C4-2B (cell line): ENCODE measurements around the gene ZSWIM1.

Experiments used
- H3K27ac ChIP-seq: fragments of 450-650 bp; 2 replicates; pipeline ENCODE4 v1.5.1; 2017
- ZFX ChIP-seq: fragments of 450-650 bp; IDR thresholded peaks from 2 replicates; pipeline ENCODE4 v1.6.1; 2017
- TF ChIP-seq, protein P1 (sequence below): fragments of 450-650 bp; conservative IDR thresholded peaks from 2 replicates; pipeline ENCODE4 v1.5.1; 2017; ENCODE audit warnings: mild to moderate bottlenecking

ZSWIM1 gene

DNA sequence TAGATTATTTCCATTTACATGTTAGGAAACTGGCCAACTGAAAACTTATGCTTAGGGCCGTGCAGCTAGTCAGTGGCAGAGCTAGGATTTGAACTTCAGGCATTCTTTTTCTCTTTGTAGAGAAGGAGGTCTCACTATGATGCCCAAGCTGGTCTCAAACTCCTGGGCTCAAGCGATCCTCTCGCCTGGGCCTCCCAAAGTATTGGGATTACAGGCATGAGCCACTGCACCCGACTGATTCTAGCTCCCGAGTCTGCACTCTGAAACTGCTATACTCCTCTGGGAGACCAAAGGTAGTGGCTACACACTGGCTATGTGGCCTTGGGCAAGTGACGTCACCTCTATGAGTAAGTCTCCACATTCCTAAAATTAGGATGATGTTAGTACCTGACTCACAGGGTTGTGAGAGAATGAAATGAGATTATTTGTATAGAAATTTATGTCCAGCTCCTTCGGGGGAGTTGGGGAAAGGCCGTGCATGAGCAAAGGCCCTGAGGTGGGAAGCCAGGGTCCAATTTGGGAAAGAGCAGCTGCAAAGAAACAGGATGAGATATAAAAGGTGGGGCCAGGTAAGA is 24.6 kb downstream of the ZSWIM1 start:
- TF ChIP-seq ZFX: no peak
- TF ChIP-seq, protein P1, sequence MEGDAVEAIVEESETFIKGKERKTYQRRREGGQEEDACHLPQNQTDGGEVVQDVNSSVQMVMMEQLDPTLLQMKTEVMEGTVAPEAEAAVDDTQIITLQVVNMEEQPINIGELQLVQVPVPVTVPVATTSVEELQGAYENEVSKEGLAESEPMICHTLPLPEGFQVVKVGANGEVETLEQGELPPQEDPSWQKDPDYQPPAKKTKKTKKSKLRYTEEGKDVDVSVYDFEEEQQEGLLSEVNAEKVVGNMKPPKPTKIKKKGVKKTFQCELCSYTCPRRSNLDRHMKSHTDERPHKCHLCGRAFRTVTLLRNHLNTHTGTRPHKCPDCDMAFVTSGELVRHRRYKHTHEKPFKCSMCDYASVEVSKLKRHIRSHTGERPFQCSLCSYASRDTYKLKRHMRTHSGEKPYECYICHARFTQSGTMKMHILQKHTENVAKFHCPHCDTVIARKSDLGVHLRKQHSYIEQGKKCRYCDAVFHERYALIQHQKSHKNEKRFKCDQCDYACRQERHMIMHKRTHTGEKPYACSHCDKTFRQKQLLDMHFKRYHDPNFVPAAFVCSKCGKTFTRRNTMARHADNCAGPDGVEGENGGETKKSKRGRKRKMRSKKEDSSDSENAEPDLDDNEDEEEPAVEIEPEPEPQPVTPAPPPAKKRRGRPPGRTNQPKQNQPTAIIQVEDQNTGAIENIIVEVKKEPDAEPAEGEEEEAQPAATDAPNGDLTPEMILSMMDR: no peak

DNA sequence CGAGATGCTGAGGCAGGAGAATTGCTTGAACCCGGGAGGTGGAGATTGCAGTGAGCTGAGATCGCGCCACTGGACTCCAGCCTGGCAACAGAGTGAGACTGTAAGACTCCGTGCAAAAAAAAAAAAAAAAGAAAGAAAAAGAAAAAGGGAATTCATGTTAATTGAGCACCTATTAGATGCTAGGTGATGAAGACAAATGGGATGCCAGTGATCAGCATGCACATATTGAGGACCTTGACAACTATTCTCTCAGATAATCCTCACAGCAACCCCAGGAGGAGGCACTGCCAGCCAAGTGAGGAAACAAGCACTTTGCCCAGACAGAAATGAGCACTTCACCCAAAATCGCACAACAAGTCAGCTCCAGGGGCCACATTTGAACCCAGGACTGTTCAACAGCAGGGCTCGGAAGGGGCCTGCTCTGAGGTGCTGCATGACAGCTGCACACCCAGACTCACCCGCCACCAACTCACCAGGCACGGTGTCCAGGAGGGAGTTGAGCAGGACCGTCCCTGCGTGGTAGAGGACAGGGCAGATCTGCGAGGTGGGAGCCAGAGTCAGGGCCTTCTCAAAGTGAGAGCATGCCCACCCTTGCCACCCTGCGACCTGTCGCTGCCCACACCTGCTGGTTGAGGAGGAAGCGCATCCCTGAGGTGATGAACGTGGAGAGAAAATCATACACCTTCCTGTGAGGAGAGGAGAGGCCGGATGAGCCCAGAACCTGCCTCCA is 26.4 kb downstream of the ZSWIM1 start:
- H3K27ac ChIP-seq: no peak overlapping the region
- TF ChIP-seq ZFX: no peak
- TF ChIP-seq, protein P1: no peak

More for the DNA sequence above, 24.6 kb downstream of the ZSWIM1 start:
- no peak overlapping the region for H3K27ac ChIP-seq

DNA sequence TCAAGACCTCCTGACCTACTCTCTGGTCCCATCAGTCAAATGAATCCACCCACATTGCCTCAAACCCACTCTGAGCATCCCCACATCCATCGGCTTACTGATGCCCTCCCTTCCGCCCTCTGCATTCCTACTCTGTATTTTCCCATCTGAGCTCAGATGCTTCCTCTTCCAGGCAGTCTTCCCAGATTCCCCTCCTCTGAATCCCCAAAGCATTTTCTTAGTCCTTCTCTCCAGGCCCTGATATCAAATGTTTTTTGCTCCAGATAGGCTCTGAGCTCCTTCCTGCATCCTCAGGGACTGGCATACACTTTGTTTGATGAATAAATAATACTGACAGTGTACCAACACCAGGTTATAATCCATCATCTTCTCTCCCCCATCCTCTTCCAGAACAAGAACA is 27.1 kb downstream of the ZSWIM1 start:
- no peak overlapping the region for H3K27ac ChIP-seq
- TF ChIP-seq, protein P1: no peak
- TF ChIP-seq ZFX: no peak

DNA sequence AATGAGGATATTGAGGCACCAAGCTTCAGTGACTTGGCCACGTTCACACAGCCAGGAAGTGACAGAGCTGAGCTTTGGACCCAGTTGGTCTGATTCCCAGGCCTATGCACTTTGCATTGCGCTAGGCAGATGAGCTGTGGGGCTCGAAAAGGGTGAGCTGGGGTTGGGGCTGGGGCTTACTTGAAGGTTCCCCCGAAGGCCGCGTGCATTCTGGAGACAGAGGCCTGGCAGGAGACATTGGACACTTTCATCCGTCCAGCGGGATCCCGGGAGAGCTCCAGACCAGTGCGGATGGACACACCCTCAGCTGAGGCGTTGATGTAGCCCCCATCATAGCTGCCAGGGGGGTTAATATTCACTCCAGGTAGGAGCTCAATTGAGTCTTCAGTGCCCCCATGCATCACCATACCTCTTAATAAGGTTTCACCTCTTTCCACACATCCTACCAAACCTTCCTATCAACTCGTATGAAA is 28.3 kb downstream of the ZSWIM1 start:
- H3K27ac ChIP-seq: no peak overlapping the region
- no peak for TF ChIP-seq ZFX
- TF ChIP-seq, protein P1: no peak

DNA sequence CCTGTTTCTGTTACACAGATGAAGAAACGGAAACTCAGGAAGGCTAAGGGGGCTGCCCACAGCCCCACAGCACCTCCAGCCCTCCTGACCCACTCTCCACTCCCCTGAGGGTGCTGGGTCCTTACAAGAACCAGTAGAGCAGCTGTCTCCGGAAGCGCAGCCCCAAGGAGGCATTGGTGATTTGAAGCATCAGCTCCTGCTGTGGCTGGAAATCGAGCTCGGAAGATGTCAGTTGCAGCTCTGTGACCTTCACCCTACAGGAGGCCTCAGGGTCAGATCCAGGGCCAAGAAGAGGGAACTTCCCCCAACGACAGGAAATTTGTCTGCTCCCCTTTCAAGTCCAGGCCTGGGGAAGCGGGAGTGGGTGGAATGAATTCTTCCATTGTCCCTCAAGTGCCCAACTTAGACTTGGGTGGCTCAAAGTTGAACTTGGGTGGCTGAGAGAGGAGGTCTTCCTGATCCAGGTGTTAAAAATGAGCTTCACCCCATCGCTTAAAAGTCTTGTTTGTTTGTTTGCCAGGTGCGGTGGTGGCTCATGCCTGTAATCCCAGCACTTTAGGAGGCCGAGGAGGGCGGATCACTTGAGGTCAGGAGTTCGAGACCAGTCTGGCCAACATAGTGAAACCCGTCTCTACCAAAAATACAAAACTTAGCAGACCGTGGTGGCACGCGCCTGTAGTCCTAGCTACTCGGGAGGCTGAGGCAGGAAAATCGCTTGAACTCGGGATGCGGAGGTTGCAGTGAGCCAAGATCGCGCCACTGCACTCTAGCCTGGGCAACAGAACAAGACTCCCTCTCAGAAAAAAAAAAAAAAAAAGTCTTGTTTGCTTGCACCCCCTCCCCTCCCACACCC is 29.0 kb downstream of the ZSWIM1 start:
- TF ChIP-seq, protein P1: no peak
- TF ChIP-seq ZFX: no peak
- no peak overlapping the region for H3K27ac ChIP-seq

DNA sequence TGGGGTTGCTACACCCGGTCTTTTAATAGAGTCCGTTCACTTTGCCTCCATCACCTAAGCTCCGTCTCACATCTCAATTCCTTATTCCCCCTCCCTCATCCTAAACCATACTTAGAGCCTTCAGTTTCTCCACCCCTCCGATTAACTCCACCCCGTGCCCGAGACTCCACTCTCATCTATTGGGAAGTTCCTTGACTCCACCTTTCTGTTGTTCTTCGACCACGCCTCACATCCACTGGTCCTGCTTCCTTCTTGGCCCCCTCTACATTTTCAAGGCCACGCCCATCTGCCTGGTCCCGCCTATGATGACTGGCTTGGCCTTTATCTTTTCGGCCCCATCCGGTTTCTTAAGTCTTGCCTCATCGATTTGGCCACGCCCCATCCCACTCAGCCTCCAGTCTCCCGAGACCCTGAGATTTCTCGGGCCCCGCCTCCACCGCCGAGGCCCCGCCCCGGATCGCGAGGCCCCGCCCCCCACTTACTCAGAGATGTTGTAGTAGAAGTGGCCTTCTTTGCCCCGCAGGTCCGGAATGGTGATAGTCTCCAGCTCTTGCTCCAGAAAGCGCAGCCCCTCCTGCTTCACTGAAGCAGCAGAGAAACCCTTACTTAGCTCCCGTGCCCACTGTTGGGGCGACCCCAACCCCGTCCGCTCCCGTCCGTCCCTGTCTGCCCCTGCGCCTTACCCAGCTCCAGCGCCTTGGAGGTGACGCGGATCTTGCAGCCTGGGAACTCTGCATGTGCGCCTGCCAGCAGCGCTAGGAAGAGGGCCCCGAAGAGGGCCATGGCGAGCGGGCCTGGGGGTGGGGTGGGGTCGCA is 29.9 kb downstream of the ZSWIM1 start:
- TF ChIP-seq, protein P1: no peak
- no peak for TF ChIP-seq ZFX
- H3K27ac ChIP-seq: no peak overlapping the region
